A204.1 (cell line): Measurements from ENCODE around the gene SNTG2.

Source experiments
- FAIRE-seq: peaks from 2 replicates; lab custom pipeline; 2012; peaks lifted over from hg19 to GRCh38; lab: Jason Lieb, UNC

Gene SNTG2

DNA sequence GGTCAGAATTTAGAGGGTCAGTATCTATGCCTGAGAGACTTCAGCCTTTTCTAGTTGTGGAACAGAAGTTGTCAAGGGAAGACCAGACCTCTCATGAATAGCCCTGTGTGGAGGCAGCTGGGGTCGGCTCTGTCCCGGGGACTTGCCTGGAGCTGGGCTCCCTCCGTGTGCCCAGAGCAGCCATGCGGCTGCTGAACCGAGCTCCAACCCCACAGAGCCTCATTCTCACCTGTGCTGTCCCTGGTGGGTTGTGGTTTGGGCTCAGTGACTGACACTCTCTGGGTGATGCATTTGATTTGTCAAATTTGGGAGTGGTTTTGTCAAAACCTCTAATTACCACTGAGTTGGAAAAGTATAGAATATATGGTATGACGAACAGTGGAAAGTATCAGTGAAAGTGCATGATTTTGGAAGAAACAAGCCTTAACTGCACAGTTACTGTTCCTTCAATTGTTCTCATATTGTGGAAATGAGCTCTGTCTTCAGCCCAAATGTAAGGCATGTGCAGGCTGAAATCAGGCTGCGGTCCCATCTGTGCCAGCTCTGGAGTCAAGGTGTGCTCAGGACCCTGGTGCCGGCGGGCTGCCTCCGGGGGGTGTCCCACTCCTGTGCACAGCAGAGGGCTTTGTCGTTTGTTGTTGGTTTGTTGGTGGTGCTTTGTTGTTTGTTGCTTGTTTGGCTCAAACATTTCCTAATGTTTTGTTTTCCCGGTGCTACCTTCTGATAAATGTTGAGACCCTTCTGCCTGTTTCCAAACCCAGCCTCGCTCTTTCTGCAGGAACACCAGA, 200.3 kb downstream of the SNTG2 start:
- FAIRE-seq: no peak

DNA sequence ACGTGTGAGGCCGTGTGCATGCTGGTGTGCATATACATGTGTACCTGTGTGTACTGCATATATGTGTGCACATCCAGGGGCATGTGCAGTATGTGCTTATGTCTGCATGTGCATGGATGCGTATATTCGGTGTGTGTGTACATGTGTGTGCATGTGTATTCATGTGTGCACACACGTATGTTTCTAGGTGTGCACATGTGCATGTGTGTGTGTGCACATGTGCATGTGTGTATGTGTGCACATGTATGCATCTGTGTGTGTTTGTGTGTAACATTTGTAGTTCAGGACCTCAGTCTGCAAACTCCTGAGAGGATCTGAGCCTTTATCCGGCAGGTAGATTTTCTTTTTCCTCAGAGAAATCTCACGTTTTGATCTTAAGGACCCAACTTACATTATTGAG, 201.7 kb downstream of the SNTG2 start:
- no peak for FAIRE-seq

DNA sequence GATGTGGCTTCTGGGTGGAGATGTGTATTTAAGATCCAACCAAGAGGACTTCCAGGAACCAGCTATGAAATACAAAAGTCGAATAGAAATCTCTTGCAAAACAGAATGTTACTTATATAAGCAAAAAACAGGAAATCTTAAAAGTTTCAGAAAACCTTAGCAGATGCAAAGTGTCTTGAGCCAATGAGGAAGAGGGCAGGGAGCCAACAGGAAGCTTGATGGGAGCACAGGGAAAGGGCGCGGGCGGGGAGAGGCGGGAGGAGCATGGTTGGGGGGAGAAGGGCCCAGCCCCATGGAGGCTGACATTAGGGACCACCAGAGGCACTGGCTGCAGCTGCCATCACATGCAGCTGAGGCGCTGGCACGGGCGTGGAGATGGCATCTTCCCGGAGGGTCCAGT, 203.3 kb downstream of the SNTG2 start:
- no peak for FAIRE-seq

DNA sequence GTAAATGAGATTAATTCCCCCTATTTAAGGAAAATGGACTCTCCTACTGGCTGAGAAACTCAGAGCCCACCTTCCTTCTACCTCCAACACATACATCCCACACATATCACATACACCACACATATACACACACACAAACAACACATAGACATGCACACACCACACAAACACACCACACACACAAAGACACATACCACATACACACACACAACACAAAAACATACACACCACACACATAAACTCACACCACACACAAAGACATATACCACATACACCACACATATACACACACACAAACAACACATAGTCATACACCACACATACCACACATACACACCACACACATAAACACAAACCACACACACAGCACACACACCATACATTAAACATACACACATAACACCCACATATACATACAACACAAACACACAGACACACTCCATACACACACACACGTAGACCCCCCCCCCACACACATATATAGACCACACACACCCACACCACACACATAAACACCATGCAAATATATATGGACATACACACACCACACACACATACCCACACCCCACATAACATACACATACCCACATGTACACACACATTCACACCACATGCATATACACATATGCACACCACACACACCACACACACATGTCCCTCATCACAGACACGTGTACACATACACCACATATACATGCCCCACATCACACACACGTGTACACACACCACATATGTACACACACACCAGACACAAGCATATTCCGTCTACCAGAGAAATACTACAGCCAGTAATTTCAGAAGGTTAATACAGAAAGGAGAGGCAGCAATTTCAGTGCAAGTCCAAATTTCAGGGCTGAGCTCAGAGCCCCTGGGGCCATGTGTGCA, 204.3 kb downstream of the SNTG2 start:
- no peak for FAIRE-seq

DNA sequence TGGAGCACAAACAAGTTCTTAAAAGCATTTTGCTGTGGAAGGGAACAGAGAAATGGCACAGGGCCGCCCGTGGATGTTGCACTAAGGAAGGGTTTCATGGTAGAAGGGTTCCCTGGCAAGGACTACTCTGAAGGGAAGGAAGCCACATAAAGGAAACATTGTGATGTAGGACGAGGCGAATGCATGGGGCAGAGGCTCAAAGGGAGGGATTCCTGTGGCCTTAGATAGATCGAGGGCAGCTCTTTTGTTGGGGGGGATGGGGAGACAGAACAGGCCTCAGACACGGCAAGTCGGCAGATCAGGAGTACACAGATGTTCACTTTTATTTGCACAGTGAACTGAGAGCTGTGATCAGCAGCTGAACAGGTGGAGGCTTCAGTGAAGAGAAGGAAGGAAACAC, 205.4 kb downstream of the SNTG2 start:
- no peak for FAIRE-seq

DNA sequence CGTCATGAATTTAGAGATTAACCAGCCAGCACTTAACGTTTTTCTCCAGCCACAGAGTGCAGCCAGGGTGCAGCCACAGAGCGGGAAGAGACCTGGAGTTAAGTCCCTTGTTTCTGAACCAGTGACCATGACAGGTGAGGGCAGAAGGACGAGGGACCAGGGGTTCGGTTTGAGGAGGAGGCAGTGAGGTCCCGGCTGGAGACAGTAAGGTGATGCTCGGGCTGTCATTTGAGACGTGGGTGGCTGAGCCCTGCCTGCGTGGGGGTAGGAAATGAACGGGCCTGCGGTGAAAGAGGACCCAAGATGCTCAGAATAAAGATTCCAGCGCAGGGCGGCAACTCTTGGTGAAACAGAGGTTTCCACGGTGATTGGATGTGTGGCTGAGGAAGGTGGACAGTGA, 205.9 kb downstream of the SNTG2 start:
- FAIRE-seq: no peak

DNA sequence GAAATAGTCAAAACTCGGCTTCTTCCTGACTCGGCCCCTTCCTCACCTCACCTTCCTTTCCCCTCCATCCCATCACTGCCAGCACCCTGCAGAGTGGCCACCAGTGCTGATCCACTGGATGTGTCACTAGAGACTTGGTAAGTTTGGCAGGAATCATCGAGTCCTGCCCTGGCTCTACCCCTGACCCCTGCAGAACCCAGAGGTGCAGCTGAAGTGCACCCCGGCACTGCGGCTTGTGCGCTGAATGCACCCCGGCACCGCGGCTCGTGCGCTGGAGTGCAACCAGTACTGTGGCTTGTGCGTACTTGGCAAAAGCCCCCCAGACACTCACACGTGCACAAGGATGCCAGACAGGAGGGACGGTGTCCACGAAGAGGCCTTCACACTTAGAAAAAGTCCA, 206.5 kb downstream of the SNTG2 start:
- no peak for FAIRE-seq

DNA sequence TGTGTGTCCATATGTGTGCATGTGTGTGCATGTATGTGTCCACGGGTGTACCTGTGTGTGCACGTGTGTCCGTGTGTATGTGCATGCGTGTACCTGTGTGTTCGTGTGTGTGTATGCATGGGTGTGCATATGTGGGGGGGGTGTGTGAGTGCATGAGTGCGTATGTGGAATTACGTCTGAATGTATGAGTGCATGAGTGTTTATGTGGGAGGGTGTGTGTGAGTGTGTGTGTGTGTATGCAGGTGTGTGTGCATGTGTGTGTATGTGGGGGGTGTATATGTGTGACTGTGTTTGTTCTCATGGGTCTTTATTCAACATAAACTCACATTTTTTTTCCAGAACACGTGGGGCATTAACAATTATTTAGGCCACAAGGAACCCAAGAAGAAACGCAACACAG, 208.4 kb downstream of the SNTG2 start:
- no peak for FAIRE-seq

DNA sequence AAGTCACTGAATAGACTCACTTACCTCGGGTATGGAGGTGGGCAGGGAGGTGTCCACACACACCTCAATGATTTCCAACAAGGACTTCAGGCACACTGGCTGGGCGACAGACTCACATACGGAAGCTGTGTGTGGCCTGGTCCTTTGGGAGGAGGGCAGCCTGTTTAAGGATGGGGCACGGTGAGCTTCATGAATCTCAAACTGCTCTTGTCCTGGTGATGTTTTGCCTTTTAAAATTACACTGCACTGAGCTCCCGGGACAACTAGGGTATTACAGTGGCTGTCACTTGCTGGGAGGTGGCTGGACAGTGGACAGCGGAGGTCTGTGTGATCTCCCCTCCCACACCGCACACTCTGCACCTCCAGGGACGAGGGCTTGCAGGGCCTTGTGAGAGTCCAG, 211.6 kb downstream of the SNTG2 start:
- no peak for FAIRE-seq

DNA sequence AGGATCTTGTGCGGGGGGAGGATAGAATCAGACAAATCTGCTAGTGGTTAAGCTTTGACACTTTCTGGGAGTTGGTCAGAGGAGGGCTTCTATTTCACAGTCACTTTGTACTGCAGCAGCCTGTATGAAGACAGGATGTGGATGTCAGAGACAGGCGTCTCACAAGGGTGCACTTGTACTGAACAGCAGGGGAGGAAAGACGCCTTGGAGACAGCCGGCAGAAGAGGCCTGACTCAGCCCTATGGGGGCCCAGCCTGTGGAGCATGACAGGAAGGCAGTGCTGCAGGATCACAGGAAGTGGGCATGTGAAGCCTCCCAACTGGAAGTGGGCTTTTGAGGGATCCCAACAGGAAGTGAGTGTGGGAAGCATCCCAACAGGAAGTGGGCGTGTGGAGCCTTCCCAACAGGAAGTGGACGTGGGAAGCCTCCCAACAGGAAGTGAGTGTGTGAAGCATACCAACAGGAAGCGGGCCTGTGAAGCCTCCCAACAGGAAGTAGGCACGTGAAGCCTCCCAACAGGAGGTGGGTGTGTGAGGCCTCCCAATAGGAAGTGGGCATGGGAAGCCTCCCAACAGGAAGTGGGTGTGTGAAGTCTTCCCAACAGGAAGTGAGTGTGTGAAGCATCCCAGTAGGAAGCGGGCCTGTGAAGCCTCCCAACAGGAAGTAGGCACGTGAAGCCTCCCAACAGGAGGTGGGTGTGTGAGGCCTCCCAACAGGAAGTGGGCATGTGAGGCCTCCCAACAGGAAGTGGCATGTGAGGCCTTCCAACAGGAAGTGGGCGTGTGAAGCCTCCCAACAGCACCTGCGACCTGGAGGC, 212.3 kb downstream of the SNTG2 start:
- FAIRE-seq: no peak

DNA sequence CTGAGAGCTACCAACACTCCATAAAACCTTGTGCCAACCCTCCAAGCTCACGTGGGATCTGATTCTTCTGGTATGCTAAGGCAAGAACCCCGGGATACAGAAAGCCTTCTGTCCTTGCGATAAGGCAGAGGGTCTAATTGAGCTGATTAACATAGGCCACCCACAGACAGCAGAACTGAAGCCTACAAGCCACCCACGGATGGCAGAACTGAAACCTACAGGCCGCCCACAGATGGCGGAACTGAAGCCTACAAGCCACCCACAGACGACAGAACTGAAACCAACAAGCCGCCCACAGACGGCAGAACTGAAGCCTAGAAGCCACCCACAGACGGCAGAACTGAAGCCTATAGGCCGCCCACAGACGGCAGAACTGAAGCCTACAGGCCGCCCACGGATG, 216.3 kb downstream of the SNTG2 start:
- FAIRE-seq: no peak

DNA sequence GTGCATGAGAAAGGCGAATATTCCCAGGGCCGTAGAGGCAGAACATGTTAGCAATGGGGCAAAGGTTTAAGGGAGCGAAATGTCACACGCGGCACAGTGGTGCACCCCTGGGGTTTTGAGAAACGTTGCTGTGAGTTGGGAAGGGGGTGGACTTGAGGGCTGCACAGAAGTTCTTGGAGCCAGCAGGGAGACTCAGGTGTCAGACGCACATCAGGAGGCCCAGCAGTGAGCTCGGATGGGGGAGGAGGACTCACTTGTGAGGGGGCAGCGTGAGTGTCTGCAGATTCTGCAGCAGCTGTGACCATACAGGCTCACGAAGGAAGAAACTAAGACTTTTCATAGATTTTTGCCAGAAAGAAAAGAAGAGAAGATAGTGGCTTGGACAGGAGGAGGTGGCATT, 218.2 kb downstream of the SNTG2 start:
- no peak for FAIRE-seq

DNA sequence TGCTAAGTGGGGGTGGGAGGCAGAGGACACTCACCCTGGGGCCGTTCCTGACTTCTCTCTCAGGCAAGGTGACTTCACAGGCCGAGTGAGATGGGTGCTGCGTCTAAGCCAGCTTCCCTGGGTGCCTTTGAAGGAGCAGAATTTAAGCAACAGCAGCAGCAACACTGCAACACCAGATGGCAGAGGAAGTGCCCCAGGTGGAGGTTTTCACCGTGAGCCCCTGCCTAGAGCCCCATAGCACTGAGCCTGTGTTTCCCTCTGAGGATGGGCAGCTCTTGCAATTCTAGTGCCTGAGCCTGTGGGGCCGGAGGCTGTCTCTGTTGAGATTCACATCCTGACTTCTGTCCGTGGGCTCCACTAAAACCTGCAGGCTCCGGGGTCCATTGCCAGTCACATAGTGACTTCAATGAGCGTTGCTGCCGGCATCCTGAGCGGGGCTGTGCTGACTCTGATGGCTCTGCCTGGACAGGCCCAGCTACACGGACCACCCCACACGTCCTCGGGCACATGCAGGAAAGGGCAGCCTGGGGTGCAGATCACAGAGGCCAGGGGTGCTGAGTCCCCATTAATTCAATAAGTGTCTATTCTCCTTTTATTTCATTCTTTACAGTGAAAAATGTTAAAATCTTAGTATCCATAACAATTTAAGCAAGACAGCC, 218.8 kb downstream of the SNTG2 start:
- no peak for FAIRE-seq

DNA sequence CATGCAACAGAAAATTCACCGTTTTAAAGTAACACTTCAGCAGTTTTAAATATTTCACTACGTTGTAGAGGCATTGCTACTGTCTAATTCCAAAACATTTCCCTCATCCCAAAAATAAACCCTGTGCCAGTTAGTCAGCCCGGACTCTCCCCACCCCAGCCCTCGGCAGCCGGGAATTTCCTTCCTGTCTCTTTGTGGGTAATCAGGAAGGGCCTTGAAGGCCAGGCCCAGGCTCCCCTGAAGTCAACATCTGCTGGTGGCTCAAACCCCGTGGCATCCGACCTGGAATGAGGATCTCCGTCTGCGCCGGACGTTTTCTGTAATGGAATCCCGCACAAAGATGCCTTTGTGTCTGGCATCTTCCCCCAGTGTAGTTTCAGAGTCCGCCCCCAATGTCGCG, 219.6 kb downstream of the SNTG2 start:
- no peak for FAIRE-seq

DNA sequence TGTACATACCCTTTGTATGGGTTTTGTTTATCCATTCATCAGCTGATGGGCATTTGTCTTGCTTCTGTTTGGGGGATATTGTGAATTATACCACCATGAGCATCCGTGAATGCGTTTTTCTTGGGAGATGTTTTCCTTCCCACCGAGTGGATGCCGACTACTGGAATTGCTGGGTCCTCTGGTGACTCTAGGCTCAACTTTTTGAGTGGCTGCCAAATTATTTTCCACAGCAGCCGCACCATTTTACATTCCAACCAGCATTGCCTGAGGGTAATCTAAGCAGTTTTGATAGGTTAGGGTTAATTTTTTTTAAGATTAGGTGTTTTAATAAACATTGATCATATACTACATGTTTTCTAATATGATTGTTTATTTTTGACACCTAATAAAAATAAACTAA, 220.1 kb downstream of the SNTG2 start:
- no peak for FAIRE-seq

DNA sequence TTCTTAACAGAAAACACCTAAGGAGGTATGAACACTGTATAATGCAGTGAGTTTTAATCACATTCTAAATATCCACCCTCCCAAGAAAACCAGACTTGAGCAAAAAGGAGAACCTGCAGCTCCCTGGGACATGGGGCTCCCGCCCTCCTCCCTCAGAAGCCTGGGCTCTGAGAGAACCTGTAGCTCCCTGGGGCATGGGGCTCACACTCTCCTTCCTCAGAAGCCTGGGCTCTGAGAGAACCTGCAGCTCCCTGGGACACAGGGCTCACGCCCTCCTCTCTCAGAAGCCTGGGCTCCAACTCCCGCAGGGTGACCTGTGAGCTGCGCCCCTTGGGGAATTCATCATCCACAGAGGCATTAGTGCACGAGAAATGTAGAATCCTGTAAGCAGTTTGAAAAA, 222.9 kb downstream of the SNTG2 start:
- FAIRE-seq: no peak

DNA sequence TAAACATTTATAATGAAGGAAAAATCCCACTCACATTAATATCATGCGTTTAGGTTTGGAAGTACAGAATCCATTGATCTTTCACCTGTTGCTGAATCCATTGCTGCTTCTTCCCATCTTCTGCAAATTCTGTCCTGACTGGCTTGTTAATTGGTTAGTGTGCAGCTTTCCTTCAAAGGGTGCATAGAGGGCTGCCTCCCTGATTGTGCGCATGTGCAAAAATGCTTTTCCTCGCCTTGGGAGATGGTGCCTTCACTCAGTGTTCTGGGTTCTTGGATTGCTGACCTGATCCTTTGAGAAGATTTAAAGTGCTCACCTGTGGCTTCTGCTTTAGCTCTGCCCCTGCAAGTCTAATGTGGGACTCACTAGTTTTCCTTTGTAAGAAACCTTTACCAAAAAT, 231.2 kb downstream of the SNTG2 start:
- no peak for FAIRE-seq

DNA sequence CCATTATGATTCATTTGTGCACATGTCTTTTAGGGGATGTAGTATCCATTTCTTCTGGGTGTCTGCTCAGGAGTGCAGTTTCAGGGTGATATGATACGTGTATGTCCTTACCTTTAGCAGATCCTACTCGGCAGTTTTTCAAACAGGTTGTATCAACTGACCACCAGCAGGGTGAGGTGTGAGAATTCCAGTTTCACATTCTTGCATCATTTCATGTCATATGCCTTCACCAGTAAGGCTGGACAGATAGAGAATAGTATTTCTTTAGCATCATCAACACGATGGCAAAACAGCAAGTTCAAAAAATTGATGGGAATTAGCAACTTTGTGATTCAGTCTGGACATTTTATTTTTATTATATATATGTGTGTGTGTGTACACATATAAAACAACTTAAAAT, 232.7 kb downstream of the SNTG2 start:
- no peak for FAIRE-seq

DNA sequence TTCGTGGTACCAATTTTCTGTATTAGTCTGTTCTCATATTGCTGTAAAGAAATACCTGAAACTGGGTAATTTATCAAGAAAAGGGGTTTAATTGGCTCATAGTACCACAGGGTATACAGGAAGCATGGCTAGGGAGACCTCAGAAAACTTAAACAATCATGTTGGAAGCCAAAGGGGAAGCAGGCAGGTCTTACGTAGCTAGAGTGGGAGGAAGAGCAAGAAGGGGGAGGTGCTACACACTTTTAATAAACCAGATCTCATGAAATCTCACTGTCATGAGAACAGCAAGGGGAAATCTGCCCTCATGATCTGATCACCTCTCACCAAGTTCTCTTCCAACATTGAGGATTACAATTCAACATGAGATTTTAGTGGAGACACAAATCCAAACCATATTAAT, 235.8 kb downstream of the SNTG2 start:
- no peak for FAIRE-seq

DNA sequence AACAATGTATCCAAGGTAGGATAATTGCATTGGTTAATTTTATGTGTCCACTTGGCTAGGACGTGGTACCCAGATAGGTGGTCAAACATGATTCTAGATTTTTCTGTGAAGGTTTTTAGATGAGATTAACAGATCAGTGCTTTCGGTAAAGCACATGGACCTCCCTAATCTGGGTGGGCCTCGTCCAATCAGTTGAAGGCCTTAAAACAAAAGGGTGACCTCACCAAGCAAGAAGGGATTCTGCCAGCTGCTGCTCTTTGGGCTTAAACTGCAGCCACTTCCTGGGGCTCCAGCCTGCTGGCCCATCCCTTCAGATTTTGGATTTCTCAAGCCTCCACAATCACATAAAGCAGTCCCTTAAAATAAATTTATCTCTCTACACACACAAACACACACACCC, 236.5 kb downstream of the SNTG2 start:
- no peak for FAIRE-seq

DNA sequence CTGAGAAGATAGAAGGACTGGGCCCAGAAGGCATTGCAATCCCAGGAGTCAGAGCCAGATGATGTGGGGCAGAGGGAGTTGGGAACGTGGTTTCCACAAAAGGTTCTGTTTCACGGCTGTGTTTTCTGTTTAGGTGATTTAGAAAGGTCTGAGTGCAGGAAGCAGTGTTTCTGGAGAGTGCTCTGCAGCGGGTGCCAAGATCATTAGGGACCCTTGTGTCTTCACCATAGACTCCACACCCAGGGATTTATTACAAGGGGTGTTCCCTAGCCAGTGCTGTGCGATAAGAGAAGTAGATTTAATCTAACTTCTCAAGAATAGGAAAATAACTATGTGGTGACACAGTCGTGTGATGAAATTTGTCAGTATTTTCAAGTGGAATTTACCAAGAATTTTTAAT, 241.5 kb downstream of the SNTG2 start:
- no peak for FAIRE-seq

DNA sequence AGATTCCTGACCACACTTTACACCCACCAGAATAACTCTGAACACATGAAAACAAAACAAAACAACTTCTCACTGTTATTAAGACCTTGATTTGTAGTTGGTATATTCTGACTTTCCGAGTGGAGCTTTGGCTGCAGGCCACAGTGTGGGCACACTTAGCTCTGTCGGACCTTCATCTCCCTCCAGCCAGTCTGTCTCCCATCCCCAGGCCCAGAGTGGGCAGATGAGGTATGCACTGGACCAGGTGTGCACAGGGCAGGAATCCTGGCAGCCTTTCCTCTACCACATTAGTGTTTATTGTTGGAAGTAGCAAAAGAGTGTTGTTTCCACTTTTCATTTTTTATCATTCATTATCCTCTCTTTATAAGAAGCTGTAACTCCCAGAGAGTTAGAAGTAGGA, 243.2 kb downstream of the SNTG2 start:
- no peak for FAIRE-seq
